Mucosa of descending colon (tissue), 3 donors: ENCODE measurements around the gene CBFB. TPM values are rescaled to one million over a fixed set of nuclear protein-coding genes. Genes with fewer than 3 reads are reported as not detected.
A peak's percentile ranks its signal among the peaks of the same experiment; 100 is the strongest.
"Not testable (repeated sequence)": the region's sequence is repeated elsewhere in the genome, so short reads cannot be mapped to it uniquely, and the experiment has no call there.

Experiments
- ATAC-seq: fragments of 200-7000 bp; cut with Tn5 transposase; one replicate; pipeline ENCODE4 v1.9.1; 2020; ENCODE audit warnings: mild to moderate bottlenecking, moderate library complexity
- DNase-seq, 3 donors: peaks; one replicate each; pipeline ENCODE4 v3.0.0-alpha.2; 2020
- H3K36me3 ChIP-seq: fragments of 200-600 bp; one replicate; pipeline ENCODE4 v1.8.0; 2021; ENCODE audit warnings: low read depth, mild to moderate bottlenecking
- H3K4me1 ChIP-seq: fragments of 200-600 bp; one replicate; pipeline ENCODE4 v1.8.0; 2021; ENCODE audit warnings: low read depth, mild to moderate bottlenecking
- H3K4me3 ChIP-seq: fragments of 200-600 bp; one replicate; pipeline ENCODE4 v1.8.0; 2021; ENCODE audit warnings: mild to moderate bottlenecking
- H3K9me3 ChIP-seq: fragments of 200-600 bp; one replicate; pipeline ENCODE4 v1.8.0; 2021; ENCODE audit warnings: mild to moderate bottlenecking
- CTCF ChIP-seq: fragments of 200-600 bp; IDR thresholded peaks from one replicate; pipeline ENCODE4 v1.8.0; 2022; ENCODE audit warnings: antibody characterized with exemption, mild to moderate bottlenecking
- intact Hi-C, 2 donors: fragments of 100-400 bp; cut with DNase I in 1 of 2; cut with micrococcal nuclease in 1 of 2; formaldehyde crosslinking; loops; one replicate each; pipeline versions ENCODE4 v1.11.0 to v1.11.1; 2022; cut with DNase I, micrococcal nuclease
- total RNA-seq, 3 donors: library from RNA; stranded (reverse); fragmentation: NEBNext Ultra II Directional in 2 of 3; extraction: Animal tissue kit (Norgen Biotek cat#: 25700) in 2 of 3; gene quantifications; one replicate each; pipeline versions ENCODE4 v1.2.1 to v1.2.4, GENCODE V29; 2021 to 2023
- donor health status: DM: no; HTN: no; CAD: no; lungs with moderate emphysema.
- donor health status: DM: no; HTN: no; CAD: no.
- donor health status: DM: no; HTN: yes; CAD: no.

CBFB gene
- total RNA-seq, 3 donors from 2014 or later, result 26.3 to 35.5 (median 26.8) TPM

GRCh38 chr16:66991545-66992077, 37.3 kb upstream of the CBFB start:
- no peak for DNase-seq
- Histone ChIP-seq H3K36me3 (no peaks in the 10 kb centered on the region), H3K4me1 (no peaks in the 10 kb centered on the region), H3K9me3 (no peaks in the 10 kb centered on the region), H3K4me3 (no peak overlapping the region)
- ATAC-seq, result no peak
- no peak for TF ChIP-seq CTCF
- intact Hi-C loops, result no loop called here

GRCh38 chr16:66993558-66993957, 35.4 kb upstream of the CBFB start:
- H3K36me3 ChIP-seq, ATAC-seq, DNase-seq, H3K9me3 ChIP-seq, H3K4me3 ChIP-seq, H3K4me1 ChIP-seq, intact Hi-C loops: not testable (repeated sequence)

GRCh38 chr16:66996324-66996982, 32.5 kb upstream of the CBFB start:
- no peak for TF ChIP-seq CTCF
- peak; percentile 68 for ATAC-seq
- H3K9me3 ChIP-seq, result no peaks in the 10 kb centered on the region
- no peak for DNase-seq
- no peaks in the 10 kb centered on the region for H3K36me3 ChIP-seq
- H3K4me3 ChIP-seq, result no peak overlapping the region
- H3K4me1 ChIP-seq, result peaks cover 11% of the 10 kb centered on the region
- intact Hi-C loops, result no loop called here

GRCh38 chr16:66996983-66997358, 32.0 kb upstream of the CBFB start:
- H3K36me3 ChIP-seq, result no peaks in the 10 kb centered on the region
- intact Hi-C loops, result no loop called here
- H3K9me3 ChIP-seq, result no peaks in the 10 kb centered on the region
- TF ChIP-seq CTCF, result no peak
- DNase-seq, result no peak
- no peak overlapping the region for H3K4me3 ChIP-seq
- peaks cover 11% of the 10 kb centered on the region for H3K4me1 ChIP-seq
- ATAC-seq, result no peak

GRCh38 chr16:67000384-67001351, 28.3 kb upstream of the CBFB start:
- ATAC-seq, result peak; percentile 73
- intact Hi-C loops, result no loop called here

More at GRCh38 chr16:67000384-67001351, 28.3 kb upstream of the CBFB start:
- no peaks in the 10 kb centered on the region for H3K36me3 ChIP-seq
- peaks cover 11% of the 10 kb centered on the region for H3K4me1 ChIP-seq
- peak; percentile 60 to 77 (median 71) for DNase-seq
- H3K4me3 ChIP-seq, result peak overlapping the region; percentile 24
- no peak for TF ChIP-seq CTCF
- no peaks in the 10 kb centered on the region for H3K9me3 ChIP-seq
